ENCODE measurements around the gene ZNF565. TPM values are rescaled to one million over a fixed set of nuclear protein-coding genes. Genes with fewer than 3 reads are reported as not detected.

Gene ZNF565
- 2.4 and 3.4 TPM in 2 replicates for total RNA-seq

DNA sequence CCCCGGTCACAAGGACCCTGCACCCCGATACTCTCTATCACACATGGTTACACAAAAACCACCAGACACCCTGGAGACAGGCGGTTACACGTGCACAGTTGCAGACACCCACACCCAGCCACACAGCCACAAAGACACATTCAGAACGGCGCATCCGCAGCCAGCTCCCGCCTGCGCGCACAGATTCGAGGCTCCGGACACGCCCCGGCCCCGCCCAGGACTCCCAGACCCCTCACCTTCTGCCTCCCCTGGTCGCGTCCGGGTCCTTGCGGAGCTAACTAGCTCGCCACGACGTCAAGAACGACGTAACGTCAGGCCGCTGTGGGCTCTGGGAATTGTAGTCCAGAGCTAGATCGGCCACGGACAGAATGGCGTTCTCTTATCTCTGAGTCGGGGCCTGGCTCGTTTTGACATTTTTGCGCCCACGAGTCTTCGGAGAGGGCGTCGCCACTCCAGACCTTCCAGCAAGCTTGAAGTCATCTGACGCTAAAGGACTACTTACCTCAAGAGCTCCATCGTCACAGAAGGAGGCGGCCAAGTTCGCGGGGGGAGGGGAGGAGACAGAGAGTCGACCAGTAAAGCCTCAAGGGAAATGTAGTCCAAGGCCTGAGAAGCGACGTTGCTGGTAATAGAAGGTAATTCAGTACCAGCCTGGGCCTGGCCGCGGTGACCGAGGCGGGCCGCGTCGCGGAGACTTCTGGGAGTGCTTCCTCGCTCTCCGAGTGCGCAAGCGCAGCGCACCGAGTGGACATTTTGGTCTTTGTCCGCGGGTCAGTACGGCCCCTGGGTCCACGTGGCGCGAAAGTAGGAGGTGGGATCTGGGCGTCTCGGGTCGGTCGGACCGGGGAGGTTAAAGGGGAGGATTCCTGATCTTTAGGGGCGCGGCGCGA, at the start of gene ZNF565, which contains the start of gene ZNF146:
TSS of gene ZNF565 (minus strand) at position 280 of the 890 bp plus-strand sequence. CDS start 12,680 bp downstream, outside the sequence.
TSS of gene ZNF146 (plus strand) at position 721 of the 890 bp plus-strand sequence. CDS start 21,335 bp downstream, outside the sequence.

GRCh38 chr19:36152352-36153091, 61.9 kb downstream of the ZNF565 start, which contains the start of gene COX7A1:
COX7A1 (minus strand) TSS chr19:36152447; CDS start chr19:36152407, 40 bp downstream.

GRCh38 chr19:36139473-36140303, 74.8 kb downstream of the ZNF565 start, which contains the start of gene CAPNS1:
CAPNS1 (plus strand) TSS chr19:36140066; CDS start chr19:36141012, 946 bp downstream.

Small RNA genes within 50 kb of the gene (small RNA-seq; reads per million reads assigned to genes)
- gene RF00019 (ENCODE audit: low replicate concordance): not detected

Other genes starting within 250 kb of the ZNF565 start
- 12.0 and 17.3 TPM in 2 replicates for gene SDHAF1, start 219.5 kb downstream of the ZNF565 start, total RNA-seq
- gene SYNE4, start 205.9 kb downstream of the ZNF565 start, total RNA-seq: 0.14 TPM in 1 of 2 replicates, not detected in the other
- 14.0 and 20.2 TPM in 2 replicates for gene ALKBH6, start 200.5 kb downstream of the ZNF565 start, total RNA-seq
- gene CLIP3, start 181.8 kb downstream of the ZNF565 start, total RNA-seq: 7.0 and 22.8 TPM in 2 replicates
- gene THAP8, start 160.4 kb downstream of the ZNF565 start, total RNA-seq: 2.6 and 3.1 TPM in 2 replicates
- gene WDR62, start 159.8 kb downstream of the ZNF565 start, total RNA-seq: 0.66 and 17.5 TPM in 2 replicates
- not detected in 2 replicates for gene OVOL3, start 103.5 kb downstream of the ZNF565 start, total RNA-seq
- gene POLR2I, start 99.8 kb downstream of the ZNF565 start, total RNA-seq: 25.9 and 34.1 TPM in 2 replicates
- gene TBCB, start 99.2 kb downstream of the ZNF565 start, total RNA-seq: 121 and 180 TPM in 2 replicates
- 238 and 293 TPM in 2 replicates for gene CAPNS1, start 74.6 kb downstream of the ZNF565 start, total RNA-seq
- gene COX7A1, start 62.2 kb downstream of the ZNF565 start, total RNA-seq: 0.88 and 11.7 TPM in 2 replicates
- 77.3 and 87.5 TPM in 2 replicates for gene ZNF146, start 441 bp upstream of the ZNF565 start, total RNA-seq
- 2.2 and 3.0 TPM in 2 replicates for gene ZFP14, start 164.5 kb upstream of the ZNF565 start, total RNA-seq
- gene ZFP82, start 204.0 kb upstream of the ZNF565 start, total RNA-seq: 4.4 and 5.9 TPM in 2 replicates